HEK293T (cell line): ENCODE results near the gene EGLN2.

Source experiments
- ARNT ChIP-seq: fragments of 450-650 bp; IDR thresholded peaks from 2 replicates; pipeline ENCODE4 v1.6.1; 2017; ENCODE audit warnings: mild to moderate bottlenecking
- BHLHE40 ChIP-seq: fragments of 450-650 bp; IDR thresholded peaks from 2 replicates; pipeline ENCODE4 v1.6.1; 2016; ENCODE audit warnings: mild to moderate bottlenecking, moderate library complexity, borderline replicate concordance
- FOXM1 ChIP-seq: fragments of 450-650 bp; IDR thresholded peaks from 2 replicates; pipeline ENCODE4 v1.6.1; 2017; ENCODE audit warnings: mild to moderate bottlenecking, borderline replicate concordance
- SP1 ChIP-seq: fragments of 450-650 bp; IDR thresholded peaks from 2 replicates; pipeline ENCODE4 v1.6.1; 2017
- ZNF384 ChIP-seq: fragments of 450-650 bp; IDR thresholded peaks from 2 replicates; pipeline ENCODE4 v1.6.1; 2016

DNA sequence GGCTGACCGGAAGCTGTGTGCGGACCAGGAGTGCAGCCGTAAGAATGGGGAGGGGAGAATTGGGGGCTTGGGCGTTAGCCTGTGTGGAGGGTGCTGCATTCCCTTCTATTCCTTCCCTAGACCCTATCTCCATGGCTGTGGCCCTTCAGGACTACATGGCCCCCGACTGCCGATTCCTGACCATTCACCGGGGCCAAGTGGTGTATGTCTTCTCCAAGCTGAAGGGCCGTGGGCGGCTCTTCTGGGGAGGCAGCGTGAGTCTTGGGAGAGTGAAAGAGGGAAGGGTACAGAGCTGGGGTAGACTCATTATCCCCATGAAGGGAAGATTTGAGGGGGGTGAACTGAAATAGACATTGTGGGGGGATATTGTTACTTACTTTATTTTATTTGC lies 23.4 kb upstream of the EGLN2 start:
- TF ChIP-seq ARNT (no peak), SP1 (no peak), BHLHE40 (no peak), FOXM1 (no peak), ZNF384 (no peak)
